Activated CD4-positive, alpha-beta T cell treated with anti-CD3 and anti-CD28 coated beads for 36 hours (primary cell): Measurements from ENCODE around the gene MMP23B. TPM values are rescaled to one million over a fixed set of nuclear protein-coding genes. Genes with fewer than 3 reads are reported as not detected.

Experiments
- ATAC-seq: fragments of 200-7000 bp; cut with Tn5 transposase; one replicate; pipeline ENCODE4 v1.10.0; 2021; ENCODE audit warnings: mild to moderate bottlenecking, moderate library complexity
- CTCF ChIA-PET: fragments of 350-600 bp; sonication (Branson Sonifier 250); formaldehyde crosslinking; loops from one replicate; lab custom pipeline; 2021; ENCODE audit warnings: antibody characterized with exemption; lab: Charles Lee
- POLR2A ChIA-PET: fragments of 350-600 bp; sonication (Branson Sonifier 250); formaldehyde crosslinking; loops from one replicate; lab custom pipeline; 2021; ENCODE audit warnings: antibody characterized with exemption, inconsistent platforms; lab: Charles Lee
- DNase-seq: peaks from one replicate; pipeline ENCODE4 v3.0.0-alpha.2; 2020
- H3K27ac Mint-ChIP-seq: one replicate; pipeline ENCODE4 v1.8.0; 2021; ENCODE audit warnings: mixed read lengths
- H3K27me3 Mint-ChIP-seq: one replicate; pipeline ENCODE4 v1.8.0; 2021; ENCODE audit warnings: mixed read lengths
- H3K36me3 Mint-ChIP-seq: one replicate; pipeline ENCODE4 v1.8.0; 2021; ENCODE audit warnings: low read depth, mixed read lengths
- H3K4me1 Mint-ChIP-seq: one replicate; pipeline ENCODE4 v1.8.0; 2021; ENCODE audit warnings: mixed read lengths
- H3K4me3 Mint-ChIP-seq: one replicate; pipeline ENCODE4 v1.8.0; 2021; ENCODE audit warnings: mild to moderate bottlenecking, moderate library complexity, mixed read lengths
- H3K9me3 Mint-ChIP-seq: one replicate; pipeline ENCODE4 v1.8.0; 2021; ENCODE audit warnings: low read depth, mixed read lengths
- intact Hi-C, 2 experiments: fragments of 100-400 bp; cut with DNase I in 1 of 2; cut with micrococcal nuclease in 1 of 2; formaldehyde crosslinking; loops; one replicate each; pipeline versions ENCODE4 v1.14.2 to v1.15.1; 2022 to 2024; cut with DNase I, micrococcal nuclease
- total RNA-seq, 2 experiments: library from RNA; stranded (reverse); gene quantifications; one replicate each; pipeline ENCODE4 v1.2.3, GENCODE V29; 2021

Gene MMP23B
- total RNA-seq, 2 experiments from 2014 or later = 0.77 to 1.2 TPM

DNA sequence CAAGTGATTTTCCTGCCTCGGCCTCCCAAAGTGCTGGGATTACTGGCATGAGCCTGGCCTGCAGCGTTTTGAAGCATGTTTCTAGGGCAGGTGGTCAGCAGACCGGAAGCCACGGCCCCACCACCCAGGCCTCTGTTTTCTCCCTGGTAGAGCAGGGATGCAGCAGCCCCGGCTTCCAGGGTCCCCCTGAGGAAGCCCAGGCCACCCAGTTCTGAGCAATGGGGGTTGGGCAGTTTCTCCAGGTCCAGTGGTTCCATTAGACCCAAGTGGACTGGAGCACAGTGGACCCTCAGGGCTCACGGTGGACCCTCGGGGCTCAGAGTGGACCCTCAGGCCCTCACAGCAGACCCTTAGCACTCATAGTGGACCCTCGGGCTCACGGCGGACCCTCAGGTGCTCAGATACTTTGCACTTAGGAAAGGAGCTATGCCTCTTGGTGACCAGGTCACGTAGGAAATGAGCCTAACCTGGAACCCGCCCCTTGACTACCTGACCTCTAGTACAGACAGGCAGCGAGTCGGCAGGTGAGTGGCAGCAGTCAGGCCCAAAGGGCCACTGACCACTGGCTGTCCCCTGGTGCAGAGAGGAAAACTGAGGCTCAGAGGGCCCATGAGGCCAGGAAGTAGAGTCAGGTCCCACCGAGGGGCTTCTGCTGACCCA is 27.5 kb upstream of the MMP23B start:
- POLR2A ChIA-PET = no interaction called here
- intact Hi-C loops = no loop called here
- Mint-ChIP-seq H3K4me3 (no peak overlapping the region), H3K36me3 (no peaks in the 10 kb centered on the region), H3K27ac (no peak overlapping the region), H3K4me1 (peaks cover 11% of the 10 kb centered on the region), H3K9me3 (no peaks in the 10 kb centered on the region), H3K27me3 (no peaks in the 10 kb centered on the region)
- CTCF ChIA-PET = no interaction called here
- ATAC-seq = no peak
- DNase-seq = no peak

- Mint-ChIP-seq H3K9me3 (no peaks in the 10 kb centered on the region), H3K4me3 (no peak overlapping the region), H3K4me1 (peaks cover 11% of the 10 kb centered on the region), H3K36me3 (no peaks in the 10 kb centered on the region), H3K27ac (no peak overlapping the region), H3K27me3 (no peaks in the 10 kb centered on the region)
- intact Hi-C loops = no loop called here
- ChIA-PET CTCF (no interaction called here), POLR2A (no interaction called here)
- ATAC-seq (peak; percentile 21), DNase-seq (no peak)
These were observed 26.9 kb upstream of the MMP23B start for GRCh38 chr1:1605034-1605591.

DNA sequence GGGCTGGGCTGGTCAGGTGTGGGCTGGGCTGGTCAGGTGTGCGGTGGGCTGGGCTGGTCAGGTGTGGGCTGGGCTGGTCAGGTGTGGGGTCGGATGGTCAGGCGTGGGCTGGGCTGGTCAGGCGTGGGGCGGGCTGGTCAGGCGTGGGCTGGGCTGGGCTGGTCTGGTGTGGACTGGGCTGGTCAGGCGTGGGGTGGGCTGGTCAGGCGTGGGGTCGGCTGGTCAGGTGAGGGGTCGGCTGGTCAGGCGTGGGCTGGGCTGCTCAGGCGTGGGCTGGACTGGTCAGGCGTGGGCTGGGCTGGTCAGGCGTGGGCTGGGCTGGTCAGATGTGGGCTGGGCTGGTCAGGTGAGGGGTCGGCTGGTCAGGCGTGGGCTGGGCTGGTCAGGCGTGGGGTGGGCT is 26.2 kb upstream of the MMP23B start:
- CTCF ChIA-PET = no interaction called here
- H3K4me3 Mint-ChIP-seq = no peak overlapping the region

GRCh38 chr1:1606232-1606631 is 25.7 kb upstream of the MMP23B start:
- H3K27ac Mint-ChIP-seq = no peak overlapping the region

More for the DNA sequence above, 26.2 kb upstream of the MMP23B start:
- no peak overlapping the region for H3K27ac Mint-ChIP-seq
- no peaks in the 10 kb centered on the region for H3K9me3 Mint-ChIP-seq
- ATAC-seq (no peak), DNase-seq (no peak)
- intact Hi-C loops = no loop called here
- no peaks in the 10 kb centered on the region for H3K27me3 Mint-ChIP-seq
- no peaks in the 10 kb centered on the region for H3K36me3 Mint-ChIP-seq
- H3K4me1 Mint-ChIP-seq = peaks cover 11% of the 10 kb centered on the region
- POLR2A ChIA-PET = no interaction called here

GRCh38 chr1:1609822-1610485 is 22.0 kb upstream of the MMP23B start:
- H3K27me3 Mint-ChIP-seq = no peaks in the 10 kb centered on the region
- peaks cover 27% of the 10 kb centered on the region for H3K4me1 Mint-ChIP-seq
- H3K9me3 Mint-ChIP-seq = no peaks in the 10 kb centered on the region
- ATAC-seq (no peak), DNase-seq (no peak)
- POLR2A ChIA-PET = no interaction called here
- no peak overlapping the region for H3K27ac Mint-ChIP-seq
- CTCF ChIA-PET = interaction anchor here (1.0 to 1.2 kb wide), 2 partner anchors 50 to 211 kb away, joined by 3 read pairs; partner anchors contain the start of gene CCNL2
- H3K36me3 Mint-ChIP-seq = peaks cover 12% of the 10 kb centered on the region
- intact Hi-C loops = loop anchor here in 1 of 2 experiments (10.0 kb wide), 1 partner anchor 335 kb away; the partner anchor contains the start of gene UBE2J2
- H3K4me3 Mint-ChIP-seq = no peak overlapping the region

More at GRCh38 chr1:1606232-1606631, 25.7 kb upstream of the MMP23B start:
- Mint-ChIP-seq H3K4me1 (peaks cover 11% of the 10 kb centered on the region), H3K4me3 (no peak overlapping the region), H3K9me3 (no peaks in the 10 kb centered on the region), H3K27me3 (no peaks in the 10 kb centered on the region), H3K36me3 (no peaks in the 10 kb centered on the region)
- no peak for ATAC-seq
- POLR2A ChIA-PET = no interaction called here
- intact Hi-C loops = no loop called here
- CTCF ChIA-PET = interaction anchor here (1.0 kb wide), 1 partner anchor 8 kb away, joined by 3 read pairs; no protein-coding TSS in a partner anchor
- DNase-seq = no peak

DNA sequence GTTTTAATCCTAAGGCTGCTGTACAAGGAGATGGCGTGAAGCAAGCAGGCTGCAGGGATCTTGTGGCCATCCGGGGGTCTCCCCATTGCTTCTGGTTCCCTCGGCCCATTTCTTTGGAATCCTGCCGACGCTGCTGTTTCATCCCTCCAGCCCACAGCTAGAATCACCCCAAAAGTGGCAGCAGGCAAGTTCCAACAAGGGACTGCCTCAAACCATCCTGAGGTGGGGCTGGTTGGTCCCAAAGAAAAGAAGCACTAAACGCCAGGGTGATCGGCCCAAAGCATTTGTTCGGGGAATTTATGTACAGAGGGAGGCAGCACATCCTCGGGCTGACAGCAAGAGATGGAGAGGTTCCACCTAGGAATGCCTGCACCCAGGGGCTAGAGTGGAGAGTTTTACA is 21.2 kb upstream of the MMP23B start:
- H3K4me1 Mint-ChIP-seq = peaks cover 27% of the 10 kb centered on the region
- H3K27ac Mint-ChIP-seq = no peak overlapping the region
- intact Hi-C loops = loop anchor here in 1 of 2 experiments (10.0 kb wide), 1 partner anchor 336 kb away; the partner anchor contains the start of gene UBE2J2
- ChIA-PET CTCF (interaction anchor here (1.2 kb wide), 1 partner anchor 51 kb away, joined by 3 read pairs; no protein-coding TSS in a partner anchor), POLR2A (no interaction called here)
- no peak overlapping the region for H3K4me3 Mint-ChIP-seq
- peaks cover 12% of the 10 kb centered on the region for H3K36me3 Mint-ChIP-seq
- no peak for DNase-seq
- no peaks in the 10 kb centered on the region for H3K27me3 Mint-ChIP-seq
- ATAC-seq = no peak
- H3K9me3 Mint-ChIP-seq = no peaks in the 10 kb centered on the region

- Mint-ChIP-seq H3K27me3 (no peaks in the 10 kb centered on the region), H3K4me1 (peaks cover 24% of the 10 kb centered on the region), H3K9me3 (no peaks in the 10 kb centered on the region), H3K27ac (peak overlapping the region; percentile 20), H3K4me3 (no peak overlapping the region), H3K36me3 (peaks cover 12% of the 10 kb centered on the region)
- DNase-seq (no peak), ATAC-seq (no peak)
- ChIA-PET CTCF (no interaction called here), POLR2A (no interaction called here)
- intact Hi-C loops = loop anchor here in 1 of 2 experiments (10.0 kb wide), 1 partner anchor 337 kb away; the partner anchor contains the start of gene UBE2J2
These were observed 19.9 kb upstream of the MMP23B start for GRCh38 chr1:1612104-1612400.

DNA sequence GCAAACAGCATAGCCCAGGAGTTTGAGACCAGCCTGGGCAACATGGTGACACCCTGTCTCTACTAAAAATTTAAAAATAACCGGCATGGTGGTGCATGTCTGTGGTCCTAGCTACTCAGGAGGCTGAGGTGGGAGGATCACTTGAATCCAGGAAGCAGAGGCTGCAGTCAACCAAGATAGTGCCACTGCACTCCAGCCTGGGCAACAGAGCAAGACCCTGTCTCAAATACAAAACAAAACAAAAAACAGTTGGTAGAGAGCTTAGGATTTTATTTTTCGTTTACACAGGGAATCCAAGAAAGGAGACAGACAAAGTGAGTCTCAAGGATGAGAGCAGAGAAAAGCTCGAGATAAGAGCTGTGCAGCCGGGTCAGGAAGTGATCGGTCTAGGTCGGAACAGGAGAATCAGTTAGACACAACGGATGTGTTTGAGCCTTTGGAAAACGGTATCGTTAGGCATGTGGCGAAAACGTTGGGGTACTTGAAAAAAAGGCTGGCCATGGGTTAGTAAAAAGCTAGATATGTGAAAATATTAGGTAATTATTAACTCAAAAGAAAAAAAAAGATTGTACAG is 18.4 kb upstream of the MMP23B start:
- peaks cover 12% of the 10 kb centered on the region for H3K36me3 Mint-ChIP-seq
- intact Hi-C loops = loop anchor here in 1 of 2 experiments (1.0 to 10.0 kb wide), 4 partner anchors 13 to 799 kb away; partner anchors contain the start of genes FNDC10, PEX10 and UBE2J2
- H3K27ac Mint-ChIP-seq = peak overlapping the region; percentile 95
- DNase-seq (no peak), ATAC-seq (no peak)
- no peaks in the 10 kb centered on the region for H3K27me3 Mint-ChIP-seq
- ChIA-PET POLR2A (interaction anchor here (1.0 to 3.0 kb wide), 2 partner anchors 16 to 42 kb away, joined by 4 to 17 read pairs; no protein-coding TSS in a partner anchor), CTCF (interaction anchor here (0.6 to 1.1 kb wide), 4 partner anchors 15 to 36 kb away, joined by 3 to 4 read pairs (median 3); no protein-coding TSS in a partner anchor)
- H3K4me1 Mint-ChIP-seq = peaks cover 24% of the 10 kb centered on the region
- no peaks in the 10 kb centered on the region for H3K9me3 Mint-ChIP-seq
- H3K4me3 Mint-ChIP-seq = peak overlapping the region; percentile 96

GRCh38 chr1:1614204-1614953 is 17.6 kb upstream of the MMP23B start:
- ChIA-PET CTCF (interaction anchor here (0.5 to 1.5 kb wide), 8 partner anchors 14 to 143 kb away, joined by 3 to 5 read pairs (median 3); no protein-coding TSS in a partner anchor), POLR2A (interaction anchor here (0.6 to 3.0 kb wide), 4 partner anchors 15 to 912 kb away, joined by 3 to 17 read pairs (median 4); no protein-coding TSS in a partner anchor)
- Mint-ChIP-seq H3K27me3 (no peaks in the 10 kb centered on the region), H3K4me1 (peaks cover 24% of the 10 kb centered on the region), H3K9me3 (no peaks in the 10 kb centered on the region), H3K4me3 (peak overlapping the region; percentile 96), H3K36me3 (peaks cover 12% of the 10 kb centered on the region), H3K27ac (peak overlapping the region; percentile 95)
- ATAC-seq (peak; percentile 20), DNase-seq (peak; percentile 81)
- intact Hi-C loops = loop anchor here in 1 of 2 experiments (1.0 to 10.0 kb wide), 4 partner anchors 14 to 798 kb away; partner anchors contain the start of genes FNDC10, PEX10 and UBE2J2

- H3K27ac Mint-ChIP-seq = peak overlapping the region; percentile 95
- peaks cover 24% of the 10 kb centered on the region for H3K4me1 Mint-ChIP-seq
- no peak for DNase-seq
- CTCF ChIA-PET = interaction anchor here (1.0 to 1.5 kb wide), 4 partner anchors 14 to 144 kb away, joined by 3 to 5 read pairs (median 4); no protein-coding TSS in a partner anchor
- H3K4me3 Mint-ChIP-seq = peak overlapping the region; percentile 96
- H3K9me3 Mint-ChIP-seq = no peaks in the 10 kb centered on the region
- POLR2A ChIA-PET = interaction anchor here (0.7 to 3.0 kb wide), 2 partner anchors 14 to 912 kb away, joined by 3 to 17 read pairs; no protein-coding TSS in a partner anchor
- no peaks in the 10 kb centered on the region for H3K27me3 Mint-ChIP-seq
- no peak for ATAC-seq
- H3K36me3 Mint-ChIP-seq = peaks cover 12% of the 10 kb centered on the region
- intact Hi-C loops = loop anchor here (1.0 to 10.0 kb wide), 18 partner anchors 15 to 798 kb away; partner anchors contain the start of genes SSU72 (in 2 of the 2), ATAD3A (in 1 of the 2), ATAD3B (in 1 of the 2) and AURKAIP1 (in 1 of the 2)
These were observed 17.1 kb upstream of the MMP23B start for GRCh38 chr1:1614954-1615255.
